Activated CD8-positive, alpha-beta memory T cell treated with anti-CD3 and anti-CD28 coated beads for 24 hours (primary cell): ENCODE results near the gene UBB.

Experiments used
- DNase-seq: peaks from one replicate; pipeline ENCODE4 v3.0.0-alpha.2; 2020

The UBB gene

DNA sequence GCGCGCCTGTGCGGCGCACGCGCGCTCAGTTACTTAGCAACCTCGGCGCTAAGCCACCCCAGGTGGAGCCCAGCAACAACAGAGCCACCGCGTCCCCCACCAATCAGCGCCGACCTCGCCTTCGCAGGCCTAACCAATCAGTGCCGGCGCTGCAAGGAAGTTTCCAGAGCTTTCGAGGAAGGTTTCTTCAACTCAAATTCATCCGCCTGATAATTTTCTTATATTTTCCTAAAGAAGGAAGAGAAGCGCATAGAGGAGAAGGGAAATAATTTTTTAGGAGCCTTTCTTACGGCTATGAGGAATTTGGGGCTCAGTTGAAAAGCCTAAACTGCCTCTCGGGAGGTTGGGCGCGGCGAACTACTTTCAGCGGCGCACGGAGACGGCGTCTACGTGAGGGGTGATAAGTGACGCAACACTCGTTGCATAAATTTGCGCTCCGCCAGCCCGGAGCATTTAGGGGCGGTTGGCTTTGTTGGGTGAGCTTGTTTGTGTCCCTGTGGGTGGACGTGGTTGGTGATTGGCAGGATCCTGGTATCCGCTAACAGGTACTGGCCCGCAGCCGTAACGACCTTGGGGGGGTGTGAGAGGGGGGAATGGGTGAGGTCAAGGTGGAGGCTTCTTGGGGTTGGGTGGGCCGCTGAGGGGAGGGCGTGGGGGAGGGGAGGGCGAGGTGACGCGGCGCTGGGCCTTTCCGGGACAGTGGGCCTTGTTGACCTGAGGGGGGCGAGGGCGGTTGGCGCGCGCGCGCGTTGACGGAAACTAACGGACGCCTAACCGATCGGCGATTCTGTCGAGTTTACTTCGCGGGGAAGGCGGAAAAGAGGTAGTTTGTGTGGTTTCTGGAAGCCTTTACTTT, at the start of gene UBB:
Gene UBB (plus strand): TSS at position 452 of the 856 bp plus-strand sequence. CDS start 817 bp downstream, outside the sequence.
- DNase-seq = peak; percentile 94

DNA sequence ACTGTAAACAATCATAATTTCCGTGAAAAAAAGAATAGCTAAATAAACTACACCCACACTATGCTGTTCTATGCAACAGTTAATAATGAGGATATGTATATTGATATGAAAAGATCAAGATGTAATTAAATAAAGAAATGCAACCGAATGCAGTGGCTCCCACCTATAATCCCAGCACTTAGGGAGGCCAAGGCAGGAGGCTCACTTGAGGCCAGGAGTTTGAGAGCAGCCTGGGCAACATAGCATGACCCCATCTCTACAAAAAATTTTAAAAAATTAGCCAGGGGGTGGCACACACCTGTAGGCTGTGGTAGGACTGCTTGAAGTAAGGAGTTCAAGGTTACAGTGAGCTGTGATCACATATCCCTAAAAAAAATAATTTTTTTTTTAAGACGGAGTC, 42.5 kb upstream of the UBB start:
- DNase-seq = no peak

DNA sequence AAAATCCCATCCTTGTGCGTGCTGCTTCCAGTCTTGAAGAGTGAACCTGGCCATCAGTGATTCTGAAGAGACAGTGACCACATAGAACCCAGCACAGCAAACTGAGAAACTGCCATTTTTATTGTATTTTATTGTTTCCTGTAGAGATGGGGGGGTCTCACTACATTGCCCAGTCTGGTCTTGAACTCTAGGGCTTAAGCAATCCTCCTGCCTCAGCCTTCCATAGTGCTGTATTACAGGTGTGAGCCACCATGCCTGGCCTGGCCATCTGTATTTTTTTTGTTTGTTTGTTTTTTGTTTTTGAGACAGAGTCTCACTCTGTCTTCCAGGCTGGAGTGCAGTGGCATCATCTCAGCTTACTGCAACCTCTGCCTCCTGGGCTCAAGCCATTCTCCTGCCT, 41.5 kb upstream of the UBB start:
- DNase-seq = no peak

DNA sequence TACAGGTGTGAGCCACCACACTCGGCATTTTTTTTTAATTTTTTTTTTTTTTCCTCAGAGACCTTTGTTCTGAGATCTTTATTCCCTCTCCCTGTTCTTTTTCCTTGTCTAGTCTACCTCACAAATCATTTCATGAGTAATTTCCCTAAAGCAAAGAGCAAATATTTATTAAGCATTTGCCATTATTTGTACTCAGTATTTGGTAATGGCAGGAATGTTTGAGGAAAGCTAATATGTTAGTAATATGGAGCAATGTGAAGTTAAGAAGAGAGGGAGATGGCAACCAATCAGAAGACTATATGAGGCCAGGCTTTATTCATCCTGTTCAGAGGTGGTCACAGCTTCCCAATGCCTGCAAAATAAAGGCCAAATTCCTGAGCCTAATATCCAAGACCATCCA, 40.9 kb upstream of the UBB start:
- no peak for DNase-seq

DNA sequence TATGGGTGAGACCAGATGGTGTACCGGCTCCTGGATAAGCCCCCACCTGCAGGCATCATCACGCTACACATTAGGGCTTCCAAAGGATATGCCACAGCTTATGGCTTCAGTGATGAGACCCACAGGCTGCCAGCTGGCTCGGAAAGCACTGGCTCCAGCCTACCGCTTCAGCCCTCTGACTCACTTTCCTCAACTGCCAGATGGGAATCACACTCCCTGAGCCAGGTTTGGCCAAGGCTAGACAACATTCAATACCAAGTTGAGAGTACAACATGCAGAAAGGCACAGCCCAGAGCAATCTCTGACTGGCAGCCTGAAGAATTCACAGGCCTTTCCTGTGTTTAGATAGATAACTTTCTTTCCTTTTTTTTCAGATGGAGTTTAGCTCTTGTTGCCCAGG, 37.9 kb upstream of the UBB start:
- no peak for DNase-seq

DNA sequence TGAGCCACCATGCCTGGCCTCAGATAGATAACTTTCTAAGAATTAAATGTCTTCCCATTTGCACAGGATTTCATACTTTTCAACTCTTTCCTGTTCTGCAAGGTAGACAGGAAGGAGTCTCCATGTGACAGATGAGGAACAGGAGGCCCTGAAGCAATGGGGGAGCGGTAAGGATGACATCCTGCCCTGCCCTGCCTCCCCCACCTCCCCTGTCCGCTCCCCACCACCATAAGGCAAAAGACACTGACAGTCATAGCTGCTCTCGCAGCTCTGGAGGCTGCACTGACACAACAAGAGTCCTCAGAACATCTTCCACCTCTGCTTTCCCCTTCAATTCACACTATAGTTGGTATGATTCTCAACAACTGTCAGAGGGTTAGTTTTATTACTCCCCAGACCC, 37.3 kb upstream of the UBB start:
- no peak for DNase-seq

DNA sequence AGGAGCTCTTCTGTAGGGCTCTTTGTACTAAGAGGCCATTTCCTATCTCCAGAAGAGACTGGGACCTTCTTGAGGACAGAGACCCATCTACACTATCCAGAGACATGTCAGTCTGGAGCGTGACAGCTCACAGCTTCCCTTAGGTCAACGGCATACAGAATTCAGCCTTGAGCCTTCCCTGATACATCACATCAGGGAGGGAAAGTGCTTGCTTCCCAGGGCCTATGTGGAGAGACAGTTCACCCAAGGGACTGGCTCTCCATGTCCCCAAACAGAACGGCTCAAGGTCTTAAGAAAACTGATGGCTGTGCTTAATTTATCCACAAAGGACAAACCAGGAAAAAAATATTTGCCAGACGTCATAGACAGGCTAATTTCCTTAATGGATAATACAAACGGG, 35.3 kb upstream of the UBB start:
- DNase-seq = no peak

DNA sequence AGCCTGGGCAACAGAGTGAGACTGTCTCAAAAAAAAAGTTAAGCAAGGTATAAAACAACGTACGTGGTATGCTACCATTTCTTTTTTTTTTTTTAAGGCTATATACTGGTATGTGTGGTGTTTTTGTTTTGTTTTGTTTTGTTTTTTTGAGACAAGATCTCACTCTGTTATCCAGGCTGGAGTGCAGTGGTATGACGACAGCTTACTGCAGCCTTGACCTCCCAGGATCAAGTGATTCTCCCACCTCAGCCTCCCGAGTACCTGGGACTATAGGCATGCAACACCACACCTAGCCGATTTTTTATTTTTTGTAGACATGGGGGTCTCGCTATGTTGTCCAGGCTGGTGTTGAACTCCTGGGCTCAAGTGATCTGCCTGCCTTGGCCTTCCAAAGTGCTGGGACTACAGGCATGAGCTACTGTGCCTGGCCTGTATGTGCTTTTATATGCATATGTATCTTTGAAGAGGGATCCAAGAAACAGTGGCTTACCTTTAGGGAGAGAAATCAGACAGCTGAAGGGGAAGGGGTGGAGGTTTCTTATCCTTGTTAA, 34.1 kb upstream of the UBB start:
- no peak for DNase-seq

DNA sequence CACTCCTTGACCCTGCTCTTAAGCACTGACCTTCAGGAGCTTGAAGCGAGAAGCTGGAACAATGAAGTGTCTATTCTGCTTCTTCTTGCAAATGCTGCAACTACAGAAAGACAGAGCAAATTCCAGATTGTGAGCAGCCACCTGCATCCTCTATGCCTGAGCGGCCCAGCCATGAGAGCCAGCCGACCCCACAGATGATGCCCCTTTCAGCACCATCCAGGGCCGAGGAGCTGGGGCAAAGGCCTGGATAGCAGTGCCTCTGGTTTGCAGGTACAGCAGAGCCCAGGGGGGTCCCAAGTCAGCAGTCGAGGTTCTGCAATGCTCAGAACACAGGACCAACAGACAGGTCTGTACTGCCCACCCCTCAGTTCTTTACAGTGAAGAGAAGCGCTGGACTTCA, 32.3 kb upstream of the UBB start:
- DNase-seq = no peak

DNA sequence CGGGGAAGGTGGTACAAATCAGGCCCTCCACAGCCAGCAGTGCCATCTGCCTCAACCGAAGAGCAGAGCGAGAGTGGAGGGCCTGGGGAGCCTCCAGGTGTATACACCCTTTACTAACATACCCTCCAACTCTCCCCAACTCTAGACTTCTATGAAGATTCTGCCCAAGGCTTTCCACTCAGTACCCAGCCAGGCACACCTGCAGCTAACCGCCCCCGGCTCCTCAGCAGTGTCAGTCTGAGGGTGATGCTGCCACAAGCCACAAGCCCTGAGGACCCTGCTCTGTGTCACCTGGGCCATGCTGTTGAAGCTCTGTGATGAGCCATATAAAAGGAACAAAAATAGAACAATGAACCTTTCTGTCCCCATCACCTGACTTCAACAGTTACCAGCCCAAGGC, 31.5 kb upstream of the UBB start:
- DNase-seq = no peak

DNA sequence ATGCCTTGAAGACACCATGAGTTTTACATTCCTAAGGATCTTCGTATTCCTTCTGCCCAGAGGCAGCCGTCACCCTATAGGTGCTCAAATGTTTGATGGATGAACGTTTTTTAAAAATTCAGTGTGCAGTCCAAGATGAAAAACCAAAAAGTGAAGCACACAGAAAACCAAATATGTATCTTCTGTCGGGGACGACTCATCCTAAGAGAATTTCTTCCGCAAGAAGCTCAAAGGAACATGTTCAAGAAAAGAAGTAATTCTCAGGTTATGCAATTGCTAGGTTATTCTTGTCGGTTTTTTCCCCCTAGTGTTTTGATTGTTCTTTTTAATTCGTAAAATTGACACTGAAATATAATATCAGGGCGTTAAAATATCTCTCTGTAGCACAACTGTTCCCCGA, 29.1 kb upstream of the UBB start:
- DNase-seq = no peak

DNA sequence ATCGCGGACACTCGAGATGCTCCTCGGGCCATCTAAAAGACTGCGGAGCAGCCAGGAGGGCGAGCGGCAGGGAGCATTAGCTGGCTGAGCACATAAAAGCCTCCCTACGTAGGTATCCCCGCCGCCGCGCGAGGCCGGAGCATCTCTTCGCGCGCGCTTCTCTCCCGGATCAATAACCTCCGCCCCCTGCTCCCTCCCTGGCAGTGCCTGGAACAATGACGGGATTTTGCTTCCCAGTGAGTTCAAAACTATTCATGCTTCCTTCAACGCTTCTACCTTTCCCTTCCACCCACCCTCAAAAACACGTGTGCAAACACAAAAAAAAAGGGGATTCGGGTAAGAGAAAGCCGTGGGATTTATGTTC, 28.6 kb upstream of the UBB start:
- DNase-seq = peak; percentile 73

DNA sequence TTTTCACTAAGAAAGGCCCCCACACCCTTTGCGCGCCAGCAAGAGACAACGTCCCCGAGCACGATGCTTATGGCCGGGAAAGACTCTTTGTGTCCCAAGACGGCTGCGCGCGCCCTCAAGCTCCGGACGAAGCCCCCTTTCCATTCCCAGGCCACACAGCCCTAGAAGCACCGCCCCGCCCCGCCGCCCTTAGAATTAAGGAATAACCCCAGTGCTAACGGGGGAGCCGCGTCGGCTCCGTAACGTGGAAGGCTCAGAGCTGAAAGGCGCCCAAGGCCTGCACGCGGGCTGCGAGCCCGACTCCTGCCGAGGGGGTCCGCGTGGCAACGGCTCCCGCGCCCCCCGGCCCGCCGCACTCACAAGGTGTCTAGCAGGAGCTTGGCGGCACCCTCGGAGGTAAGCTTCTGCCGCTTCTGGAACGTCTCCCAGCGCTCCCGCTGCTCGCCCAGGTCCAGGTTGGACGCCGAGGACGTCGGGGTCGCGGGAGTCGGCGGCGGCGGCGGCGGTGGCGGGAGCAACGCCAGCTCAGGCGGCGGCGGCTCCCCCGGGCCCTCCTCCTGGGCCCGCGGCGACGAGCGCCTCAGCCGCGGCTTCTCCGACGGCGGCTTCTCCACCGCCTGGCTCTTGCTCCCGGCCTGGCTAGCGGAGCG, 28.1 kb upstream of the UBB start:
- DNase-seq = peak; percentile 88

DNA sequence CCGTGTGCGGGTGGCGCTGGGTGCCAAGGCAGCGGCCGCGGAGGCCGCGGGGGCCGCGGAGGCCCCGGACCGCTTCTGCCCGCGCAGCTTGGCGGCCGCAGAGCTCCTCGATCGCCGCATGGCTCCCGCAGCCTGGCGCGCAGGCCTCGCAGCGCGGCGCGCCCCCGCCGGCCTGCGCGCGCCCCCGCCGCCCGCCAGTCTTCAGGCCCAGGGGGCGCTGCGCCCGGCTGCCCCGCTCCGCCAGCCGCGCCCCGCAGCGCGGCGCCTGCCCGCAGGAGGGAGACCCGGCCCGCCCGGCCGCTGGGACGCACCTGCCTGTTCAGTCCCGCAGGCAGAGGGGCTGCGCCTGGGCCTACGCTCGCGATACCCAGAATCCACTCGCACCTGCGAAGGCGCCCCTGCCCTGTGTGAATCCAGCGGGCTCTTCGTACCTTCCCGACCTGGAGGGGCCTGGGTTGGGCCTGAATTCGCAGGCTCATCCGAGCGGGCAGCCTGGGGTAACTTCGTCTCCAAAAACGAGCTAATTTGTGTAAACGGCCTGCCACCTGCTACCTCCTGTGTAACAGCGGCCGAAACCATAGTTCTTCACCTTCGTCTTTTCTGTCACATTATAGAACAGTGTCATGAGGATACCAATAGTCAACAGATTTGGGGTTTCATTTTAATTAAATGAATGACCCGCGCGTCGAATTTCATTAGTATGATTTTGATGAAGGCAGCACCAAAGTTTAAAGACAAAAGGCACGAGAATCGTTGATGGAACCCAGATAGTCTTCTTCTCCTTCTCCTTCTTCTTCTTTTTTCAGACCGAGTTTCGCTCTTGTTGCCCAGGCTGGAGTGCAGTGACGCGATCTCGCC, 27.3 kb upstream of the UBB start, which contains the start of gene CENPV:
Gene CENPV (minus strand): TSS at position 153 of the 858 bp plus-strand sequence. CDS start 33 bp downstream, at position 120.
- DNase-seq = no peak

DNA sequence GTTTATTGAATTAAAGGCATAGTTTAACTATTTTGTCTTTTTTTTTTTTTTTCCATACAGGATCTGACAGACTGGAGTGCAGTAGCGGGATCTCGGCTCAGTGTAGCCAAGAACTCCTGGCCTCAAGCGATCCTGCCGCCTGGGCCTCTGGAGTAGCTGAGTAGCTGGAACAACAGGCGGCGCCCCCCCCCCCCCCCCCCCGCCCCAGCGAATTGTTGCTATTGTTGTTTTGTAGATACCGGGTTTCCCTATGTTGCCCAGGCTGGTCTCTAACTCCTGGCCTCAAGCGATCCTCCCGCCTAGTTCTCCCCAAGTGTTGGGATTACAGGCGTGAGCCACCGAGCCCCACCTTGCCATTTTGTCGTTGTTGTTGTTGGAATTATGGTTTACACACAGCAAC, 26.3 kb upstream of the UBB start:
- DNase-seq = no peak

DNA sequence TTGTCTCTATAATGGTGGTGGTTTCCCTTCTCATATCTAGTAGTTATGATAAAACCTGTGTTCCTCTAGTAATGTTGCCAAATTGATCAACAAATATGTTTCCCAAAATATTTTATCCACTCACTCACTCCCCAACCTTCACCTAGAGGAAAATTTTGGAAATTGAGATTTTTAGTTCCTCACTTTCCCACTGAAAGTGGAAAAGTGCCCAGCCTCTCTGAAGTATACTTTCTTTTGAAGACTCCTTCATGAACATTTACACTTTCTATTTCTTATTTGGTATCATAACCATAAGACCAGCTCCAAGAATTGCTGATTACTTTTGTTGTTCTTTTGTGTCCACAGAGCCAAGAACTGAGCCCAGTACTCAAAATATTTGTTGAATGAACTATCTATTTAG, 22.5 kb upstream of the UBB start:
- no peak for DNase-seq

DNA sequence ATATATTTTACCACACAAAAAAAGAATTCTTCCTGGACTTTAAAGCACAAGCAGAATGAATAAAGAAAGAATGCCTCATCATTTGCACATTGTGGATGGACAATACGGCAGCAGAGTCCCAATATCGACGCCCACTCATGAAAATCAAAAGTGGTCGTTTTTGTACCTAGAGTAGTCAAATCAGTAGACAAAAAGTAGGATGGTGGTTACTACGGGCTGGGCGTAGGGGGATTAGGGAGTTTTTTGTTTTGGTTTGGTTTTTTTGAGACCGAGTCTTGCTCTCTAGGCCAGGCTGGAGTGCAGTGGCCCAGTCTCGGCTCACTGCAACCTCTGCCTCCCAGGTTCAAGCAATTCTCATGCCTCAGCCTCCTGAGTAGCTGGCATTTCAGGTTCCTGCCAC, 19.0 kb upstream of the UBB start:
- DNase-seq = no peak

DNA sequence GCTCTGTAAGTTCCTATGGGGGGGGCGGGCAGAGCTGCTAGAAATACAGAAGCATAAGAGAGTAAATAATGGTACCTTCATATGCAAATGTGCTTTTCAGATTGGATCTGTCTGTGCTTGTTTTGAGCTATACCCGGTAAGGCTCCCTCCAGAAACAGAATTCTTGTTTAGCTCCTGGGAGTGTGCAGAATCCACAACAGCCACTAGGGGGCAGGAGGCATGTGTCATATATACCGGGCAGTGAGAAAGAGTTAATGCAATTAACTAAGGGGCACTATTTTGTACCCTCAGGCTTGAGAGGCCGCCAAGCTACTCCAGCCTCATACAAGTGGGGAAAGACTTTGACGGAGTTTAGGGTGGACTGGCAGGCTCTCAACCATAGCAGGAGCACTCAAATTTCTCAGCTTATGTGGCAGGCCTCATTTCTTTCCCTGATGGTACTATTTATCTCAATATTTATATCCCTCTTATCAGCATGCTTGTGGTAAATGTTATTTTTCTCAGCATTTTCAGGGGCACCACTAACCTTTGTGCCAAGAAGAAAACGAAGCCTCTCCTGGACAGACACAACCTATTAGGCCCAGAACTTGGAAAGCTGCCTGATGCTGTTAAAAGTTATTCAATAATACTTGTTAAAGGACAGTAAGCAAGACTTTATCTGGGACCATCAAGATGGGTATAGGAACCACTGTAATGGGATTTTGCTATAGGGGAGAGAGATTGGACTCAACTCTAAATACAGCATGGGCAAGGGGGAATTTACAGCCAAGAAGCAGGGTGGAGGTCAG, 16.9 kb upstream of the UBB start:
- peak; percentile 88 for DNase-seq

DNA sequence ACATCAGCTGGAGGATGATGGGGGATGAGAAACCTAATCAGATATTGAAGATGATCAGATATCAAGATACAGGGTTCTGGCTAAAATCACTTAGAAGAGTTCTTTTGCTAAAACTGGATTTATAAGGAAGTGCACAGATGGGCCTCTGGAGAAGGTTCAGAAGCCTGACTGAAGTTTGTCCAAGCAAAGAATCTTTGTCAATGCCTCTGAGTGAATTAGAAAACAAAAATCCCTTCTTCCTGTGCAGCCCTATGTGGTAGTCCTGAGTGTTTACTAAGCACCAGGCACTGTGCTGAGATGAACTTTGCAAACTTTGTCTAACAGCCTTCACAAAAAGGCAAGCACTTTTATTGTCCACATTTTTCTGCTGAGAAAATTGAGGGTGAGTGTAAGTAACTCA, 16.3 kb upstream of the UBB start:
- DNase-seq = no peak

DNA sequence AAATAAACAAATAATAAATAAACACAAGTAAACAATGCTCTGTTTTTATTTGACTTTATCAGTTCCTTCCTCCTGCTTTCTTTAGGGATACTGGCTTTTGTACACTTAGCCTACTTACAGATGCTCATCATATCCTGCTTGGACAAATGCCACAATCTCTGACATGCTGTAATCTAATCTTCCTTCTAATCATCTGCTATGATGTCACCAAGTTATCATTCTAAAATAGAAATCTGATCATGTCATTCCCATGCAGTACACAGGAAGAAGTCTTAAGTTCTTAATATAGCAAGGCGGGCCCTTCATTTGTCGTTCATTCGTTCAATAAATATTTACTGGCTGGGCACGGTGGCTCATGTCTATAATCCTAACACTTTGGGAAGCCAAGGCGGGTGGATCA, 9.1 kb upstream of the UBB start:
- DNase-seq = no peak

DNA sequence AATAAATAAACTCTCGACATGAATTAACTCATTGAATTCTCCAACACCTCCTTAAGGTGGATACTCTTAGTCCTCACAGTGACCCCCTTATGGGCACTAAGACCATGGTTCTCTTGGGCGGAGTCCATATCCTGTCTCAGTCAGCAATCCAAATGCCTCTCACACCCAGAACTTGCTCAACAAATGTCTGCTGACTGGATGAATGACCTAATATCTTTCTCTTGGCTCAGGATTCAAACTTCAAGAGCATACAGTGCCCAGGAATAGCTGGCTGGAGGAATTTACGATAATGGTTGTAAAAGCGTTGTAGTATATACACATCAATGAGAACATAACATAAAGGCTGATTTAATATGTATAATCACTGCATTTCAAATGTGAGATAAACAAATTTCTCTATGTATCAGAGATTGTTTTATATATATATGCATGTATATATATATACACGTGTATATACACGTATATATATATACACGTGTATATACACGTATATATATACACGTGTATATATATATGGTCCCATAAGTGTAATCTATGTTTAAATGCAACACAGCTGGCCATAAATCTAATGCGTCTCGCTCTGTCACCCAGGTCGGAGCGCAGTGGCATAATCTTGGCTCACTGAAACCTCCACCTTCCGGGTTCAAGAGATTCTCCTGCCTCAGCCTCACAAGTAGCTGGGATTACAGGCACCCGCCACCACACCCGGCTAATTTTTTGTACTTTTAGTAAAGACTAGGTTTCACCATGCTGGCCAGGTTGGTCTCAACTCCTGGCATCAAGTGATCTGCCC, 6.5 kb upstream of the UBB start:
- no peak for DNase-seq

DNA sequence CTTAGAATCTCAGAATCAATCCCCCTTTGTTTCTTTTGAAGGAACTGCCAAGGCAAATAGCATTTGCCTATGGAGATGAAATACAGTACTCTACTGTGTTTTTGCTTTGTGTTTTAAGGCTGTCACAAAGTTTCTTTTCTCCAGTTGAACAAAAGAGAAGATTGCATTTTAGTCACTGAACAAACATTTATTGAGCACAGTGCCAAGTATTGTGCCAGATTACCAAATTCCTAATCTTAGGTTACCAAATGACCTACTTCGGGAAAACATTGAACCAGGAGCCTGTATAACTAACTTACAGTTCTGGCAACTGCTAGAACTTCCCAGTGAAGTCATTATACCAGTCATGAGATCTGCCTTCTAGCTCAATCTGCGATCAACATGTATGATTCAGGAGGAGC, 3.0 kb upstream of the UBB start:
- DNase-seq = no peak
